Stimulated activated CD4-positive, alpha-beta T cell treated with anti-CD3 and anti-CD28 coated beads, Interleukin-15, amount 100 ng/mL, for 24 hours (primary cell): ENCODE measurements around the gene NEK10.

ENCODE experiments used
- DNase-seq: peaks from one replicate; pipeline ENCODE4 v3.0.0-alpha.2; 2020

Gene NEK10

GRCh38 chr3:27165321-27165721, 203.9 kb downstream of the NEK10 start:
- DNase-seq, result no peak

DNA sequence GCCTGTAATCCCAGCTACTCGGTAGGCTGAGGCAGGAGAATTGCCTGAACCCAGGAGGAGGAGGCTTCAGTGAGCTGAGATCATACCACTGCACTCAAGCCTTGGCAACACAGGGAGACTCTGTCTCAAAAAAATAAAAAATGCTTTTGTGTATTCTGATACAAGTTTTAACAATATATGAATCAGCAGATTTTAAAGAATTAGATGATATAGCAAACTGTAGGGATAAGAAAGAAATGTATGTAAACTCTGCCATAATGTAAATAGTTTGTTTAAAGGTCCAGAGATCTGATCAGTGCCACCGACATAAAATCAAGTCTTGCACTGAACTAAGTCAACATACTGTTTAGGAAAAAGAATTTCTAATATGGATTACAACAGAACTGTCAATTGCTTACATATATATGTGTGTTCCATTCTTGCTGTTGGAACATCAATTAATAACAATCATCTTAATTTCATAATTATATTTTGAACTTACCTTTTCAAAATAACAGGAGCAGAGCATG, 208.3 kb downstream of the NEK10 start:
- DNase-seq, result no peak

GRCh38 chr3:27160146-27160545, 209.0 kb downstream of the NEK10 start:
- no peak for DNase-seq

DNA sequence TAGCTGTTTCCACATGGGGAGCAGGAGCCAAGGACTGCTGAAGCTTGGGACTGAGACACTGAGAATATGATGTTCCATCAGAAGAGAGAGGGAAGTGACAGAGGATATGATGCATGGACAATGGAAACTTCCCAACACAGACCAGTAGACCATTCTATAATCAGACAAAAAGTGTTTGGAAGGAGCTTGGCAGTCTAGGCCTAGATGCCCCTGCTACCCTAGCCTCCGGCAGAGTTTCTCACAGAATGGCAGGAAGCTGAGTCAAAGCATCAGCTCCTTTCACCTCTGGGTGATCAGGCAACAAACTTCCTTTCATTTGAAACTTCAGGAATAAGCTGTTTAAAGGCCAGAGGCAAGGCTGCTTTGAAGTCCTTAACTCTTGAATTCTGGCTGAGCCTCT, 222.0 kb downstream of the NEK10 start:
- DNase-seq, result no peak

- DNase-seq, result no peak
These were observed 222.4 kb downstream of the NEK10 start for GRCh38 chr3:27146786-27147185.

DNA sequence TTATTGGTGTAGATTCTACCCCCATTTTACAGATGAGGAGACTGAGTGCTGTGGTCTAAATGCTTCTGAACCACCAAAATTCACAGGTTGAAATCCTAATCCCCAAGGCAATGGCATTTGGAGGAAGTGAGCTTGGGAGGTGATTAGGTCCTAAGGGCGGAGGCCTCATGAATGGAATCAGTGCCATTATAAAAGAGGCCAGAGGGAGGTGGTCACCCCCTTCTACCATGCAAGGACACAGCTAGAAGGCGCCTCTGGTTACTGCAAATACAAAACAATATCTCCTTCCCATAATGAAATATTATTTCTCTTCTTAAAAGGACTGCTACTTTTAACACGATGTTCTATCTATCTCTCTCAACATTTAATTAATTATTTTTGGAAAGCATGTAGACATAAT, 223.5 kb downstream of the NEK10 start:
- DNase-seq, result no peak

DNA sequence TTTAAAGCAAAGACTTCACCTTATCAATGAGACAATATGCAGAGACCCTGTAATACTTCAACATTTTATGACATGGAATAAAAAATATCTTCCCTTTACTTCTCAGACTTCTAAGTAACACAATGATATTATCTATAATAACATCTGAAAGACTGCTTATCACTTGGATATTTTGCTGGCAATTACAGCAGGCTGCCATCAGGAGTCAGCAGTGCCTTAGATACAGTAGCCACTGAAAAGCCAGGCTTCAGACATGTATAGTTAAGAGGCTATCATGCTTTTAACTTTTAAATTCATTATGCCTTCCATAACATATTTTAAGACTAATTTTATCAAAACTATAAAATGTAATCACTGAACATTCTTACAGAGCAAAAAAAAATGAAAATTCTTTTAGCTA, 227.5 kb downstream of the NEK10 start:
- no peak for DNase-seq

GRCh38 chr3:27138562-27138961, 230.6 kb downstream of the NEK10 start:
- DNase-seq, result no peak

- DNase-seq, result no peak
These were observed 231.2 kb downstream of the NEK10 start for GRCh38 chr3:27138005-27138404.

DNA sequence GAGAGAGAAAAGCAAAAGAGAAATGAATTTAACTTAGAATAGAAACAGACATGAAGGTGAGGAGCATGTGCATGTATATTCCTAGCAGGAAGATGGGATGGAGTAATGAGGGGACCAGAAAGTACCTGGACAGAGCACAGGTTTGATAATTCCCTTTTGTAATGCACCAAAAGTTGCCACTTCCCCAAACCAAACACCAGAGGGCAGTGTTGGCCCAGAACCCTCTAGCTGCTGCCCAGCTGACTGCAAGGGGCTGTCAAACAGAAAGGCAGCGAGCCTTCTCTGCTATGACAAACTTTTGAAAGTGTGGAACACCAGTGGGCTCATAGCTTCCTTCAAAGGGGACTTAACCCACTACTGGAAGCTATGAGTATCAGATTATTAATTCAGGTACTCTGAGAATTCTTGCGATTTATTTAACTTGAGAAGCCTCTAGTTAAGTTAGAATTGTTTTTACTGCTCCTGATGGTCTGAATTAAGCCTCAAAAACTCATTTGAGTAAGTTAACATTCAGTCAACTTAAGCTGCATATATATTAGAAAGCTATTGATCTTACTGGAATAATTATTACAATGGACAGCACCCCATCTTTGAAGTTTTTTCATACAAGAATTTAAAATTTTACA, 234.9 kb downstream of the NEK10 start:
- peak; percentile 62 for DNase-seq

DNA sequence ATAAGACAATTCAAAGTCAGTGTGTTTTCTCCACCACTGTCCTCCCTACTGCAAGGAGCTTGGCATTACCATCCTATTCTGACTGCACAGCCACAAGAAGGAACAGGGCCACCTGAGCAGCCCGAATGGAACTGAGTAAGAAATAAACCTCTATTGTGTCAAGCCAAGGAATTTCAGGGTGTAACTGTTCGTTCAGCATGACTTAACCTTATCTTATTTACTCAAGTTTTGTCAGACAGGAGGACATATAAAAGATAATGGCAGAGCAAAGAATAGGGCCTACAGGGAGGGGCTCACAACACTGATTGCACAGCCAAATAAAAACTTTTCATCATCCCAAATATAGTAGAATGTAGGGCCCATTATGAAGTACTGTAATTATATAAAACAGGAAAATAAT, 236.1 kb downstream of the NEK10 start:
- no peak for DNase-seq

DNA sequence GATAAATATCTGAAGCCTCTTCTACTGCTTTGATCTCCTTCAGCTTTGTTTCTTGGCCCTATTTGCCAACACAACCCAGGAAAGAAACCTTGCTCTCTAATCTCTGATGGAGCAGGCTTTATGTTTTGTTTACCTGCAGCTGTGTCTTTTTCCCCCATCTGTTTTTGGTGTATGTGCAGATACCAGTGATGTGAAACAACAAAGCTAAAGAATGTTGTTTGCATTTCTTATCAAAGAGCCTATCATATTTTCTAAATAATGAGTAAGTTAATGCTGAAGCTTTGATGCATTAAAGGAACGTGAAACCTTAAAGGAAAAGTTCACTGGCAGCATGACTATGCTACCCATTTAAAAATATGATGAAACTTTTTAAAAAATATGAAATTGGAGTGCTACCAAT, 238.4 kb downstream of the NEK10 start:
- no peak for DNase-seq

GRCh38 chr3:27127879-27128278, 241.3 kb downstream of the NEK10 start:
- DNase-seq, result no peak

- DNase-seq, result no peak
These were observed 242.0 kb downstream of the NEK10 start for GRCh38 chr3:27127195-27127594.

DNA sequence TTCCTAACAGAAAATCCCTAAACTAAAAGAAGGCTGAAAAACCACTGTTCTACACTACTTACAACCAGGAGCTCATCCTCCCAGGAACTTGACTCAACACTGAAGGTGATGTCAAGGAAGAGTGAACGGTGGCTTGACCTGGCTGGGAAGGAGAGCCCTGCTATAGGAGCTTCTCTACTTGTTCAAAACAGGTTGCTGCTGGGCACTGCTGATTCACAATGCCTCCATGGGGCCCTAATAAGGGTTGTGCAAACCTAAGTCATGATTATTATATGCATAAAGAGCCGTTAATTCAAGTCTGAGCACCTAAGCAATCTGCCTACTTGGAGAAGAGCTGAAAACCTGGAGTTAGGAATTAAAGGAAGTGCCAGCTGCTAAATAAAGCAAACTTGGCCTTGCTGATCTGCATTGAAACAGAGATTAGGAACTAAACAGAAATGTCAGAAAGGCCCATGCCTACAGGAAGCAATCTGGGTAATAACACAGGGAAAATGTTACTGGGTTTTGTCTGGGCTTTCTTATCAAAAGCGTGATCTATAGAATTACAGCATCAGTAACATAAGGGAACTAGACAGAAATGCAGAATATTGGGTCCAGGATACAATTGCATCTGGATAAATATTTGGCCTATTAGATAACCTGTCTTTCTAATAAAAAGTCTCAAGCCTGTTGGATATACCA, 243.2 kb downstream of the NEK10 start:
- no peak for DNase-seq

- no peak for DNase-seq
These were observed 249.5 kb downstream of the NEK10 start for GRCh38 chr3:27119639-27120038.

GRCh38 chr3:27115352-27115751, 253.8 kb downstream of the NEK10 start:
- no peak for DNase-seq

GRCh38 chr3:27114684-27115083, 254.5 kb downstream of the NEK10 start:
- DNase-seq, result no peak

DNA sequence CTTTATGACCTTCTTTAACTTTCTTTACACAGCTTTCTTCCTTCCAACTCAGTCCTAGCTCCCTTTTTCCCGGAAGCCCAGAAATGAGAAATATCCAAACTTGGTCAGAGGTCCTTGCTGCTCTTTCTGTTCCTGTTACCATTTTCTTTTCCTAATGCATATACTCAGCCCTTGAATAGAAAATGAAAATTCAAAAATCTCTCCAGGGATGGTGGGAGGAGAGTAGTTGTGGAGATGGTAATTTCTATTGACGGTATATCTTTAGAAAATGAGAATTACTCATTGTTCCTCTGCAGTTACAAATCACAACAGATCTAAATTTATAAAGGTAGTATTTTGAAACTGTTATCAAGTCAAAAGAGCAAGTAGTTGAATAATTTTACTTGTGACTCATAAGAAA, 255.1 kb downstream of the NEK10 start:
- DNase-seq, result no peak

GRCh38 chr3:27110020-27110419, 259.2 kb downstream of the NEK10 start:
- no peak for DNase-seq

GRCh38 chr3:27108322-27108721, 260.9 kb downstream of the NEK10 start:
- no peak for DNase-seq

DNA sequence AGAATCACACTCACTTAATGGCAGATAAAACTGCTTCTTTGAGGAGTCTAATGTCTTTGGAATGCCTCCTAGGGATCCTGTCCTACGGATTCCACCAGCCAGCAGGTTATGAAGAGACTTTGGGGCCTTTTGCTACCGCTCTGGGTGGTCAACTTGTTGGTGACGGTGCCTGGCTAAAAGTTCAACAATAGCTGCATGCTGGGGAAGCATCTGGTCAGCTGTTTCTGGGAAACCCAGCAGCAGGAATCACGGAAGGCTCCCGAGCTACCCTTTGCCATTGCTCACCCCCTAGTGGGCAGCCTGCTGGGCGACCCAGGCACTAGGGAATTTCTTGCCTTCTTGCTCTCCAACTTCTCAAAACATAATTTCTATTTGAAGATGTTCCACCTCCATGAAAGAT, 263.3 kb downstream of the NEK10 start:
- DNase-seq, result no peak

DNA sequence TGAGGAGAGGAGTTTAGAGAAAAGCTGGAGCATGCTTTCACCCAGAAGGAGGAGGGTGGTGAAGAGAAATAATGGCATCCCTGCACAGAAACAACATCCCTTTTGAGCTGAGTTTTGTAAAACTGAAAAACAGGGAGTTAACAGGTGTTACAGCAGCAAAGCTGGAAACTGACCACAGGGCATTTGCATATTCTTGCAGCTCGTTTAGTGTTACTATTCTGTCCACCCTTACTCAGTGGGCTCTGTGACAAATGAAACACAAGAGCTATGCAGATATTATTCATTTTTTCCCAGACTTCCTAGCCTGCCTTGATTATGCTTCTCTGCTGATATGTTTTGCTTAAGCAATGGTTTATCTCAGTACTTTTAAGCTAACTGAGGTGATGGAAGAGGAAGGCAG, 272.0 kb downstream of the NEK10 start:
- no peak for DNase-seq

GRCh38 chr3:27095553-27096222, 273.5 kb downstream of the NEK10 start:
- DNase-seq, result no peak
